ENCODE data around the gene ETV4.

- no peak for TF ChIP-seq CTCF (IDR thresholded peaks at IDR 0.05)
- no peak for TF ChIP-seq POLR2A (IDR thresholded peaks at IDR 0.05)
Measured at GRCh38 chr17:43577664-43578403, 31.7 kb upstream of the ETV4 start.

Data from esophagus squamous epithelium (tissue), 4 donors.